SJCRH30 (cell line): ENCODE measurements around the gene TXK. TPM values are rescaled to one million over a fixed set of nuclear protein-coding genes. Genes with fewer than 3 reads are reported as not detected.

ENCODE experiments used
- DNase-seq, 2 experiments: peaks; one replicate each; pipeline ENCODE4 v3.0.0-alpha.2; 2015 to 2020
- H3K27ac ChIP-seq: fragments of 250-450 bp; sonication (Bioruptor Pico); 2 replicates; pipeline ENCODE4 v1.5.1; 2020; ENCODE audit warnings: mild to moderate bottlenecking, moderate library complexity
- H3K27me3 ChIP-seq: fragments of 250-450 bp; sonication (Bioruptor Pico); 2 replicates; pipeline ENCODE4 v1.5.1; 2020; ENCODE audit warnings: mild to moderate bottlenecking, moderate library complexity
- H3K36me3 ChIP-seq: fragments of 250-450 bp; sonication (Bioruptor Pico); 2 replicates; pipeline ENCODE4 v1.5.1; 2020; ENCODE audit warnings: mild to moderate bottlenecking, moderate library complexity
- H3K4me1 ChIP-seq: fragments of 250-450 bp; sonication (Bioruptor Pico); 2 replicates; pipeline ENCODE4 v1.5.1; 2020; ENCODE audit warnings: mild to moderate bottlenecking, moderate library complexity
- H3K4me3 ChIP-seq: fragments of 250-450 bp; sonication (Bioruptor Pico); 2 replicates; pipeline ENCODE4 v1.5.1; 2020; ENCODE audit warnings: mild to moderate bottlenecking, moderate library complexity
- H3K9me3 ChIP-seq: fragments of 250-450 bp; sonication (Bioruptor Pico); replicated peaks from 2 replicates; pipeline ENCODE4 v1.5.1; 2020; ENCODE audit warnings: mild to moderate bottlenecking, moderate library complexity
- total RNA-seq: library from RNA; depleted of rRNA; stranded (reverse); fragments of >200 nt; shearing (Covaris generic); gene quantifications from 2 replicates; pipeline ENCODE4 v1.2.3, GENCODE V29; 2014

TXK gene
- total RNA-seq, 1 experiment from 2014 or later: 1.1 TPM

DNA sequence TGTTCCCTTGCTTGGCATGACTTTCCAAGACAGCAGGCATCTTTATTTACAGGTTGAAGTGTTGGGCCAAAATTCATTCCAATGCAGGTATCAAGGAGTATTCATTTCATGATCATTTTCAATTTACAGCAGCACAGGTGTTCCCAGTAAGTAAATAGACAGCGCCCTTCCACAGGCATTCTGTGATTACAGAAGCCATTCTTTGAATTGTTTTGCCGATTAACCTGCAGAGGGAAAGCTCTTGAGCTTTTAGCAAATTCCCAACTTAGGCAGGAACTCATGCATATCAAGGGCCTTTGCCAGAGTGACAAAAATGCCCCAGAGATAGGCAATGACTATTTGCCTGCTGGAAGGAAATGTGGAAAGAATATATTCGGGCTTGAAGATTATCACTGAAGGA lies 6.8 kb downstream of the TXK start:
- Histone ChIP-seq H3K9me3 (no peaks in the 10 kb centered on the region), H3K27ac (peak overlapping the region; percentile 74), H3K4me1 (peaks cover 17% of the 10 kb centered on the region), H3K4me3 (peak overlapping the region; percentile 32), H3K36me3 (no peaks in the 10 kb centered on the region), H3K27me3 (no peaks in the 10 kb centered on the region)
- DNase-seq: no peak

- Histone ChIP-seq H3K4me3 (no peak overlapping the region), H3K27ac (no peak overlapping the region), H3K27me3 (no peaks in the 10 kb centered on the region), H3K36me3 (no peaks in the 10 kb centered on the region), H3K9me3 (no peaks in the 10 kb centered on the region), H3K4me1 (peaks cover 17% of the 10 kb centered on the region)
- DNase-seq: no peak
Observed at GRCh38 chr4:48126621-48127020, 7.4 kb downstream of the TXK start.

DNA sequence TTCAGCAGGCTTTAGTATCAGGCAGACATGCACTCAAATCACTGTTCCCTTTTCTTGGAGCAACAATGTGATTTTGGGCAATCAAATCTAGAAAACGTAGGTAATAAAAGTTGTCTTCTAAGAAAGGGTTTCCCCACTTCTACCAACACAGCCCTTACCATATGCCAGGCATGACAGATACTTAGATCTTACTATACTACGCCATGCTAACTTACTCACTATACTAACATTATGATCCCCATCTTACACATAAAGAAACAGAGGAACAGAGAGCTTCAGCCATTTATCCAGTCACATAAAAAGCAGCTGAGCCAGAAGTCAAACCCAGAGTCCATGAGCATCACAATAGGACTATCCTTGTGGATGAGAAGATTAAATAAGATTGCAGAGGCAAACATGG lies 9.2 kb downstream of the TXK start:
- H3K36me3 ChIP-seq: no peaks in the 10 kb centered on the region

GRCh38 chr4:48122756-48123155 lies 11.3 kb downstream of the TXK start:
- Histone ChIP-seq H3K9me3 (no peaks in the 10 kb centered on the region), H3K4me3 (no peak overlapping the region), H3K36me3 (no peaks in the 10 kb centered on the region), H3K27ac (no peak overlapping the region), H3K27me3 (no peaks in the 10 kb centered on the region), H3K4me1 (peaks cover 7% of the 10 kb centered on the region; the same call in 1 of the 2 replicates)
- no peak for DNase-seq

More for the DNA sequence above, 9.2 kb downstream of the TXK start:
- no peak overlapping the region for H3K27ac ChIP-seq
- H3K27me3 ChIP-seq: no peaks in the 10 kb centered on the region
- H3K9me3 ChIP-seq: no peaks in the 10 kb centered on the region
- no peak overlapping the region for H3K4me3 ChIP-seq
- no peak for DNase-seq
- H3K4me1 ChIP-seq: peaks cover 17% of the 10 kb centered on the region

- no peak overlapping the region for H3K27ac ChIP-seq
- H3K36me3 ChIP-seq: no peaks in the 10 kb centered on the region
- no peak for DNase-seq
- no peak overlapping the region for H3K4me3 ChIP-seq
- no peaks in the 10 kb centered on the region for H3K4me1 ChIP-seq
- H3K27me3 ChIP-seq: no peaks in the 10 kb centered on the region
- no peaks in the 10 kb centered on the region for H3K9me3 ChIP-seq
Observed at GRCh38 chr4:48121180-48121579, 12.9 kb downstream of the TXK start.

DNA sequence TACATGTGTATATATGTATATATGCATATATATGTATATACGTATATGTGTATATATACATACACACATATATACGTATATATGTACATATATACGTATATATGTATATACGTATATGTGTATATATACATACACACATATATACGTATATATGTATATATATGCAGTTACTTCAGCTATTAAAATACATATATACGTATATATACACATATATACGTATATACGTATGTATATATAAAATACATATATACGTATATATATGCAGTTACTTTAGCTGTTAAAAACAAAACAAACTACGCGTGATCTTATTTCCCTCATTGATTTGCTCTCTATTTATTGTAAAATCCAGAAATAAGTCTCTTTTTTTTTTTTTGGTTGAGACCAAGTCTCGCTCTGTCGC lies 13.9 kb downstream of the TXK start:
- DNase-seq: no peak
- no peaks in the 10 kb centered on the region for H3K36me3 ChIP-seq
- no peaks in the 10 kb centered on the region for H3K9me3 ChIP-seq
- H3K27ac ChIP-seq: no peak overlapping the region
- no peak overlapping the region for H3K4me3 ChIP-seq
- no peaks in the 10 kb centered on the region for H3K27me3 ChIP-seq
- no peaks in the 10 kb centered on the region for H3K4me1 ChIP-seq

DNA sequence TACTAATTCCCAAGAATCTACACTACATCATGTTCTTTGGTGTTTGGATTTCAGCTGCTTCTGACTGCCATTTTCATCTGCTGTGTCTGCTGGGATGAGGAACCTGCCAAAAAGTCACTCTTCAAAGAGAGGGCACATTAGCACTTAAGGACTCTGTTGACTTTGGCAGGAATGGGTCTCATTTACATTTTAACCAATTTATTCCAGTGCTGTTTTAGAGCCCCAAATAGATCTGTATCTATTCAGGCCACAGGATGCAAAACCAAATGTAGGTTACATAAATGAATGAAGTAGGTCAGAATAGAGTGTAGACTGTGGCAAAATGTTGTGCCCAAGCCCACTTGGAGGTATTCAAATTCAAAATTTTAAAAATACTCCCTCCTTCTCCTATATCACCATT lies 14.4 kb downstream of the TXK start:
- H3K36me3 ChIP-seq: no peaks in the 10 kb centered on the region
- H3K4me3 ChIP-seq: no peak overlapping the region
- H3K27me3 ChIP-seq: no peaks in the 10 kb centered on the region
- H3K27ac ChIP-seq: no peak overlapping the region
- H3K4me1 ChIP-seq: no peaks in the 10 kb centered on the region
- DNase-seq: no peak
- H3K9me3 ChIP-seq: no peaks in the 10 kb centered on the region

DNA sequence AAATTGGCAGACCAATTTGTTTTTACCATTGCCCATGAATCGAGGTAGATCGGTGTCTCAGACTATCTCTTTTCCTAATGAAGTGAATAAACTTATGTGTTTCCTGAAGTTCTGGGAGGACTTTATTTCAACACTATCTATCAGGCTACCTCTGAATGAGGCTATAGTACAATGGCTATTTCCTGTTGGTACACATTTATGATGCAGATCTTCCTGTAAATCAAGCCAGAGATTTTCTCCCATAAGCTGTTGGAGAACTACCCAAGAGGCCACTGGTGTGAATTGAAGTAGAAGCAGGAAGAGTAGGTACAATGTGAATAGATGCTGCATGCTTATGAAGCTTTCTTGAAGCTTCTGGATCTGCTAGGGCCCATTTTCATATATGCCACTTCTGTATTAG lies 16.0 kb downstream of the TXK start:
- Histone ChIP-seq H3K27me3 (no peaks in the 10 kb centered on the region), H3K4me3 (no peak overlapping the region), H3K4me1 (no peaks in the 10 kb centered on the region), H3K36me3 (no peaks in the 10 kb centered on the region), H3K27ac (no peak overlapping the region), H3K9me3 (no peaks in the 10 kb centered on the region)
- no peak for DNase-seq

- no peak overlapping the region for H3K27ac ChIP-seq
- DNase-seq: no peak
- H3K27me3 ChIP-seq: no peaks in the 10 kb centered on the region
- no peaks in the 10 kb centered on the region for H3K4me1 ChIP-seq
- H3K4me3 ChIP-seq: no peak overlapping the region
- H3K9me3 ChIP-seq: no peaks in the 10 kb centered on the region
- no peaks in the 10 kb centered on the region for H3K36me3 ChIP-seq
Observed at GRCh38 chr4:48116582-48116981, 17.5 kb downstream of the TXK start.

DNA sequence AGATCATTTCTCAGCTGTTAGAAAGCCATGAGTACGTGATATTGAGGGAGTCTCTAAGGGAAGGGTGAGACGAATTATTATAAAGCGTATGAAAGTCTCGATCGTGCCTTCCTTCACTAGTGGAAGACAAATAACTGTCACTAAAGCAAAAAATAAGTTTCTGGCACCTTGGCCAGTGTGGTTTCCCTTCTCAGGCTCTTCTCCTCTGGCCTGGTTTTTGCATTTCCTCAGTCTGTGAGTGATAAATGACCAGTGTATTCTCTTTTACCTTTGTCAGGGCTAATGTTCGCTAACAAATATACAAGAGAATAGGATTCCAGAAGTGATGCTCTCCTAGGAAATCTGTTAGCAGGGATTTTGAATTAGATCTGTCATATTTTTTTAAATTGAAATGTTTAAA lies 19.6 kb downstream of the TXK start:
- DNase-seq: no peak

GRCh38 chr4:48112017-48112667 lies 21.9 kb downstream of the TXK start:
- Histone ChIP-seq H3K27me3 (no peaks in the 10 kb centered on the region), H3K36me3 (no peaks in the 10 kb centered on the region), H3K27ac (no peak overlapping the region), H3K4me3 (no peak overlapping the region), H3K9me3 (no peaks in the 10 kb centered on the region), H3K4me1 (no peaks in the 10 kb centered on the region)
- DNase-seq: no peak

More for the DNA sequence above, 19.6 kb downstream of the TXK start:
- Histone ChIP-seq H3K4me1 (no peaks in the 10 kb centered on the region), H3K9me3 (no peaks in the 10 kb centered on the region), H3K27me3 (no peaks in the 10 kb centered on the region), H3K27ac (no peak overlapping the region), H3K4me3 (no peak overlapping the region), H3K36me3 (no peaks in the 10 kb centered on the region)

DNA sequence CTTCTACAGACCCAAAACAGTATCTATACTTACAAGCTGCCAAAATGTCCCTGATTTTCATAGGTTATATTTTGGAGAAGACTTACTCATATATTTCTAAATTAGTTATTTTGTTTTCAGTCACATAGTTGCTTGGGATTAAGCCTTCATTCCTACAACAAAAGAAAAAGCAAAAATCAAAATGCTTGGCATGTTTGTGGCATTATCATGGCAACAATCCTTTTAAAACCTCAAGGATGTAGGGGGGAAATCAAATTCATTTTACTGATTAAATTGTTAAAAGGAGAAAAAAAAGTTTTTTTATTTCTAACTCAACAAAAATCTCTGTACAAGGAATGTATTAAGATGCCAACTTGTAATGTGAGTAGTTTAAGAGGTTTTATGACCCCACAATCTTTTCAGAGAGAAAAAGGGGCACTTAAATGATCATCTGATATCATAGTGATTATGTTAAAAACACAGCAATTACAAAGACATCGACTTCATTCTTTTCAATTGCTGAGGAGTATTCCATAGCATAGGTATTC lies 23.5 kb downstream of the TXK start:
- Histone ChIP-seq H3K27ac (no peak overlapping the region), H3K36me3 (no peaks in the 10 kb centered on the region), H3K4me1 (no peaks in the 10 kb centered on the region), H3K4me3 (no peak overlapping the region), H3K9me3 (no peaks in the 10 kb centered on the region), H3K27me3 (no peaks in the 10 kb centered on the region)
- no peak for DNase-seq

DNA sequence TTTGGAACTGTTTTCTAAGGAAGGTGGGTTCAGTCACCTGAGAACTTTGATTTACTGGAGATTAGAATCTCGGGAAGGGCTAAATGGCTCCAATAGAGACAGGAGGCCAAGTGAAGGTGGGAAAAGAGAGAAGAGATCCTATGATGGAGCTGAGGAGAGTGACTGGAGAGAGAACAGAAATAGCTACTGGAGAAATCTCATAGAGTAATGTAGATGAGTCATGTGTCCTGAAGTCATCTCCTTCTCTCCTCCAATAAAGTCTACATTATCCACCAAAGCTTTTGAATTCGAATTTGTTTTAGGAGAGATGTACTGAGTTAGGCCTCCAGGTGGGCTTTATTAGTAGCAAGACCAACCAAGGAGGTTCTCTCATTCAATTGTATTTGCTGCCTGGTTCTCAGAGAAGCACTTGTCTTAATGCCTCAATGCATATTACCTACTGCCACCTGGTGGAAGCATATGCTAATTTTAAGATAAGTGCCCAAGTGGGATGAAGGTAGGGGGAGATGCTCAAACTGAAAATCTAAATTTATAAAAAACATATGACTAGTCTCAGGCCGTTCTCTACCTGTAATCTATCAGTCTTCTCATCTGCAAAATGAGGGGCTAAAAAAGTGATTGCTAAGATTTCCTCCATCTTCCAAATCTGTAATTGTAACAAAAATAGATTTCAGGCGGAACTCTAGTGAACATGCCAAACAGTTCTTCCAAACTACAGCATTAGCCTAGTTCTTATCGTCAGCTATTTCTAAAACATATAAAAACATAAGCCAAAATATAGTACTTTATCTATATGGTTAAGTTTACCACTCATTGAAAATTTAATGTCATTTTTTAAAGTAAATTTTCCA lies 24.4 kb downstream of the TXK start:
- no peaks in the 10 kb centered on the region for H3K4me1 ChIP-seq
- H3K27ac ChIP-seq: no peak overlapping the region
- H3K4me3 ChIP-seq: no peak overlapping the region
- no peaks in the 10 kb centered on the region for H3K27me3 ChIP-seq
- no peaks in the 10 kb centered on the region for H3K36me3 ChIP-seq
- H3K9me3 ChIP-seq: no peaks in the 10 kb centered on the region
- peak; percentile 10 to 64 for DNase-seq

DNA sequence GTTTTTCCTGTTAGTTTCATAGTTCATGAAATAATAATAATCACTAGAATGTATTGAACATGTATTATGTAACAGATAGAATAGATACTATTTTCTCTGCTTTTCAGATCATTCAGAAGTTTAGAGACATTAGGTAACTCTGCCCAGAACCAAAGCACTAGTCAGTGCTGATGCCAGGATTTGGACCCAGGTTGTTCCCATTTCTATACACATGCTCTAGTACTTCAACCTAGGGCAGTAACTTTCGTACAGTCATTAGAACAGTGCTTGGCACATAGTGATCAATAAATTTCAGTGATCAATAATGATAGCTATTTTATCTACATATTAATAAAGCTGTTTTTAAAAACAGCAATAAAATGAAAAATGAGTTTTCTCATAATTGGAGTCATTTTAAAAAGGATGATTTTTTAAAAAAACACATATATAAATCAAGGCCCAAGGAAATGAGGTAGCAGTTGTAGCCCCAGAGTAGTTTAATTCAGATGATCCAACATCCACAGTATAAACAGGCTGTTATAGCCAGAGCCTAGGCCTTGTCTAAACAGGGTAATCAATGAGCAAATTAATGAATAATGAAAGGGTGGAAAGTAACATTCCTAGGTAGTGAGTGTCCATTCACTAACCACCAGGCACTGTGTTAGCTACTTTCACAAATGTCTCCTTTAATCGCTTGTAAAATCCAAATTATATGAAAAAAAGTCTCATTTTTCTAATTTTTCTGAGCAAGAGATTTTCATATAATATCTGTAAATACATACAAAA lies 25.6 kb downstream of the TXK start:
- H3K36me3 ChIP-seq: no peaks in the 10 kb centered on the region
- no peak overlapping the region for H3K27ac ChIP-seq
- DNase-seq: no peak
- H3K27me3 ChIP-seq: no peaks in the 10 kb centered on the region
- H3K4me1 ChIP-seq: no peaks in the 10 kb centered on the region
- H3K4me3 ChIP-seq: no peak overlapping the region
- no peaks in the 10 kb centered on the region for H3K9me3 ChIP-seq

- Histone ChIP-seq H3K9me3 (no peaks in the 10 kb centered on the region), H3K36me3 (no peaks in the 10 kb centered on the region), H3K27me3 (0 out of 2 replicates have a peak, but pooled peaks cover 4% of the 10 kb centered on the region), H3K4me3 (no peak overlapping the region), H3K4me1 (no peaks in the 10 kb centered on the region), H3K27ac (no peak overlapping the region)
- DNase-seq: no peak
Observed at GRCh38 chr4:48105230-48105629, 28.8 kb downstream of the TXK start.
